K562 (cell line): ENCODE data around the gene DNMT1. TPM values are rescaled to one million over a fixed set of nuclear protein-coding genes. Genes with fewer than 3 reads are reported as not detected.

Experiments
- ATF1 ChIP-seq, 2 experiments: fragments of 450-650 bp in 1 of 2; IDR thresholded peaks; 2 replicates each; pipeline ENCODE4 v1.6.1; 2016; ENCODE audit warnings: missing compliant biosample characterization in 1 of 2, missing genetic modification characterization in 1 of 2
- CBFB ChIP-seq: sonication (generic); formaldehyde crosslinking; IDR thresholded peaks from 2 replicates; pipeline ENCODE4 v1.4.0; 2020; ENCODE audit warnings: mild to moderate bottlenecking, missing genetic modification reagents
- CSDE1 ChIP-seq, 2 experiments: fragments of 450-650 bp; IDR thresholded peaks; 2 replicates each; pipeline ENCODE4 v1.6.1; 2016; ENCODE audit warnings: mild to moderate bottlenecking in 1 of 2
- EZH2 ChIP-seq: IDR thresholded peaks from 2 replicates; pipeline ENCODE4 v1.6.1; 2012; ENCODE audit warnings: low read depth, mild to moderate bottlenecking, inconsistent platforms, low read length, borderline replicate concordance
- FOXM1 ChIP-seq, 2 experiments: fragments of 450-650 bp in 1 of 2; sonication (generic) in 1 of 2; formaldehyde crosslinking in 1 of 2; IDR thresholded peaks; 2 replicates each; pipeline versions ENCODE4 v1.6.1 to v1.9.0; 2017 to 2022; ENCODE audit warnings: low read depth in 2 of 2, mild to moderate bottlenecking in 2 of 2, missing genetic modification reagents in 1 of 2, moderate library complexity in 1 of 2
- GTF2E2 ChIP-seq: fragments of 200-800 bp; sonication (Bioruptor generic); IDR thresholded peaks from 2 replicates; pipeline ENCODE4 v1.6.1; 2016; ENCODE audit warnings: missing genetic modification characterization, missing compliant biosample characterization
- JUND ChIP-seq, 2 experiments: IDR thresholded peaks; 2 replicates in 1 of 2; 3 replicates in 1 of 2; pipeline ENCODE4 v1.6.1; 2011; ENCODE audit warnings: borderline replicate concordance in 2 of 2, low read depth in 2 of 2, low read length in 2 of 2, improper control_type of control experiment in 1 of 2, missing biosample characterization in 1 of 2, missing genetic modification characterization in 1 of 2, missing genetic modification reagents in 1 of 2
- LARP7 ChIP-seq: fragments of 450-650 bp; IDR thresholded peaks from 2 replicates; pipeline ENCODE4 v1.6.1; 2016
- MAZ ChIP-seq, 2 experiments: fragments of 450-650 bp in 1 of 2; sonication (generic) in 1 of 2; formaldehyde crosslinking; IDR thresholded peaks in 1 of 2; conservative IDR thresholded peaks in 1 of 2; 2 replicates each; pipeline versions ENCODE4 v1.4.0 to v1.5.0; 2020; ENCODE audit warnings: mild to moderate bottlenecking in 1 of 2, missing genetic modification reagents in 1 of 2
- MTA3 ChIP-seq: fragments of 450-650 bp; formaldehyde crosslinking; IDR thresholded peaks from 2 replicates; pipeline ENCODE4 v1.6.1; 2017; ENCODE audit warnings: mild to moderate bottlenecking, borderline replicate concordance
- NRF1 ChIP-seq, 2 experiments: fragments of 450-650 bp; IDR thresholded peaks in 1 of 2; conservative IDR thresholded peaks in 1 of 2; 2 replicates each; pipeline ENCODE4 v1.6.1; 2014; ENCODE audit warnings: mild to moderate bottlenecking in 2 of 2
- PBX2 ChIP-seq, 2 experiments: IDR thresholded peaks in 1 of 2; conservative IDR thresholded peaks in 1 of 2; 2 replicates each; pipeline ENCODE4 v1.6.1; 2016; ENCODE audit warnings: low read depth in 2 of 2, mild to moderate bottlenecking in 1 of 2, missing compliant biosample characterization in 1 of 2, missing genetic modification characterization in 1 of 2, moderate library complexity in 1 of 2
- PML ChIP-seq: IDR thresholded peaks from 2 replicates; pipeline ENCODE4 v1.6.1; 2012; ENCODE audit warnings: low read length, inconsistent platforms
- RFX5 ChIP-seq: IDR thresholded peaks from 2 replicates; pipeline ENCODE4 v1.6.1; 2011; ENCODE audit warnings: low read depth, mild to moderate bottlenecking, improper control_type of control experiment, low read length
- RFX7 ChIP-seq: fragments of 250-450 bp; sonication (Bioruptor Pico); IDR thresholded peaks from 2 replicates; pipeline ENCODE4 v1.5.1; 2021; ENCODE audit warnings: mild to moderate bottlenecking
- SIRT6 ChIP-seq: IDR thresholded peaks from one replicate; pipeline ENCODE4 v1.6.1; 2012; ENCODE audit warnings: low read depth, mild to moderate bottlenecking, control low read depth, inconsistent platforms, low read length, moderate library complexity
- SMARCC2 ChIP-seq: fragments of 450-650 bp; IDR thresholded peaks from 2 replicates; pipeline ENCODE4 v1.6.1; 2017; ENCODE audit warnings: antibody characterized with exemption, moderate library complexity, mild to moderate bottlenecking, low read depth
- SP2 ChIP-seq: IDR thresholded peaks from 2 replicates; pipeline ENCODE4 v1.6.1; 2011; ENCODE audit warnings: mild to moderate bottlenecking, low read depth, low read length, moderate library complexity; ENCODE audit not compliant: poor library complexity, severe bottlenecking; ENCODE audit errors: extremely low read depth
- STAT5B ChIP-seq: fragments of 250-450 bp; sonication (Bioruptor Pico); IDR thresholded peaks from 2 replicates; pipeline ENCODE4 v1.8.0; 2021; ENCODE audit warnings: mild to moderate bottlenecking, inconsistent platforms
- ZNF121 ChIP-seq: sonication (generic); formaldehyde crosslinking; conservative IDR thresholded peaks from 2 replicates; pipeline ENCODE4 v1.8.0; 2022; ENCODE audit warnings: missing genetic modification reagents
- ZNF224 ChIP-seq: sonication (generic); formaldehyde crosslinking; IDR thresholded peaks from 2 replicates; pipeline ENCODE4 v1.8.0; 2022; ENCODE audit warnings: mild to moderate bottlenecking, missing genetic modification reagents
- ZNF263 ChIP-seq: sonication (generic); formaldehyde crosslinking; IDR thresholded peaks from 2 replicates; pipeline ENCODE4 v1.8.0; 2022; ENCODE audit warnings: mild to moderate bottlenecking, missing genetic modification reagents, borderline replicate concordance
- ZSCAN29 ChIP-seq: fragments of 450-650 bp; IDR thresholded peaks from 2 replicates; pipeline ENCODE4 v1.6.1; 2017
- polyA plus RNA-seq, 8 experiments: library from polyadenylated mRNA; depleted of rRNA in 4 of 8; stranded (reverse) in 5 of 8; unstranded in 3 of 8; fragments of >200 nt; fragmentation: Nextera tagmentation in 2 of 8; fragmentation: Illumina TruSeq in 1 of 8; extraction: Ambion mirVana in 2 of 8; extraction: Trizol in 1 of 8; gene quantifications; 2 replicates each; pipeline versions ENCODE4 v1.2.1 to v1.2.3, GENCODE V29; 2011 to 2014; ENCODE audit warnings: inconsistent platforms in 1 of 8, missing spikeins in 1 of 8
- total RNA-seq, 7 experiments: library from RNA; depleted of rRNA in 6 of 7; stranded (reverse); fragments of >200 nt in 6 of 7; fragmentation: Illumina TruSeq in 2 of 7; extraction: Trizol in 2 of 7; gene quantifications; 2 replicates each; pipeline versions ENCODE4 v1.2.1 to v1.2.3, GENCODE V29; 2011 to 2021; ENCODE audit warnings: low replicate concordance in 1 of 7
- TF ChIP-seq, protein P1 (sequence below): sonication (generic); formaldehyde crosslinking; IDR thresholded peaks from 2 replicates; pipeline ENCODE4 v1.8.0; 2022; ENCODE audit warnings: mild to moderate bottlenecking, missing genetic modification reagents

DNMT1 gene
- total and polyA plus RNA-seq, 9 of the 15 experiments (the other 6 are each of a cell fraction or from before 2014, with no cell fraction given), result 80.1 to 271 (median 121) TPM

GRCh38 chr19:10230861-10231611, 36.3 kb upstream of the DNMT1 start, which contains the start of gene S1PR2 (continued):
- TF ChIP-seq SP2 (no peak), RFX7 (CRISPR knock-in tag) (no peak), ATF1 (CRISPR knock-in tag; IDR thresholded peaks at IDR 0.05) (peak; percentile 73), ATF1 (tag; IDR thresholded peaks at IDR 0.05) (no peak; the same call in 1 of the 2 replicates), SMARCC2 (no peak), CBFB (no peak), GTF2E2 (tag) (peak; percentile 60; the same call in 1 of the 2 replicates), RFX5 (no peak), ZSCAN29 (no peak), PML (peak; percentile 35; the same call in 1 of the 2 replicates), MAZ (CRISPR knock-in tag; conservative IDR thresholded peaks at IDR 0.05 in 1 of 2, IDR thresholded peaks at IDR 0.05 in 1 of 2) (peak; percentile 80 to 96), SIRT6 (no peak), EZH2 (no peak), JUND (IDR thresholded peaks at IDR 0.05; ENCODE audit: borderline replicate concordance, low read depth, low read length) (no peak), JUND (tag; IDR thresholded peaks at IDR 0.05; ENCODE audit: borderline replicate concordance, low read depth, low read length) (peak; percentile 45; the same call in 1 of the 3 replicates), MTA3 (no peak; the same call in 1 of the 2 replicates), ZNF121 (CRISPR knock-in tag) (no peak), LARP7 (no peak), STAT5B (CRISPR knock-in tag) (no peak), ZNF224 (no peak), FOXM1 (IDR thresholded peaks at IDR 0.05; ENCODE audit: low read depth) (no peak), FOXM1 (CRISPR knock-in tag; IDR thresholded peaks at IDR 0.05; ENCODE audit: low read depth) (no peak), CSDE1 (IDR thresholded peaks at IDR 0.05) (no peak), ZNF263 (CRISPR knock-in tag) (peak; percentile 73), NRF1 (conservative IDR thresholded peaks at IDR 0.05 in 1 of 2, IDR thresholded peaks at IDR 0.05 in 1 of 2) (peak; percentile 72 to 80), PBX2 (CRISPR knock-in tag; IDR thresholded peaks at IDR 0.05; ENCODE audit: low read depth) (no peak), PBX2 (tag; conservative IDR thresholded peaks at IDR 0.05; ENCODE audit: low read depth) (no peak)
- TF ChIP-seq, protein P1, sequence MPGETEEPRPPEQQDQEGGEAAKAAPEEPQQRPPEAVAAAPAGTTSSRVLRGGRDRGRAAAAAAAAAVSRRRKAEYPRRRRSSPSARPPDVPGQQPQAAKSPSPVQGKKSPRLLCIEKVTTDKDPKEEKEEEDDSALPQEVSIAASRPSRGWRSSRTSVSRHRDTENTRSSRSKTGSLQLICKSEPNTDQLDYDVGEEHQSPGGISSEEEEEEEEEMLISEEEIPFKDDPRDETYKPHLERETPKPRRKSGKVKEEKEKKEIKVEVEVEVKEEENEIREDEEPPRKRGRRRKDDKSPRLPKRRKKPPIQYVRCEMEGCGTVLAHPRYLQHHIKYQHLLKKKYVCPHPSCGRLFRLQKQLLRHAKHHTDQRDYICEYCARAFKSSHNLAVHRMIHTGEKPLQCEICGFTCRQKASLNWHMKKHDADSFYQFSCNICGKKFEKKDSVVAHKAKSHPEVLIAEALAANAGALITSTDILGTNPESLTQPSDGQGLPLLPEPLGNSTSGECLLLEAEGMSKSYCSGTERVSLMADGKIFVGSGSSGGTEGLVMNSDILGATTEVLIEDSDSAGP, result no peak
